B cell (primary cell): ENCODE data around the gene DLG2. TPM values are rescaled to one million over a fixed set of nuclear protein-coding genes. Genes with fewer than 3 reads are reported as not detected.

Experiments used
- ATAC-seq: fragments of 200-7000 bp; cut with Tn5 transposase; one replicate; pipeline ENCODE4 v1.10.0; 2021; ENCODE audit warnings: low read depth, mild to moderate bottlenecking, moderate number of reproducible peaks, moderate library complexity
- CTCF ChIA-PET: fragments of 350-600 bp; sonication (Branson Sonifier 250); formaldehyde crosslinking; loops from one replicate; lab custom pipeline; 2021; ENCODE audit warnings: antibody characterized with exemption, inconsistent platforms; lab: Charles Lee
- POLR2A ChIA-PET: fragments of 350-600 bp; sonication (Branson Sonifier 250); formaldehyde crosslinking; loops from one replicate; lab custom pipeline; 2021; ENCODE audit warnings: antibody characterized with exemption; lab: Charles Lee
- DNase-seq: peaks from one replicate; pipeline ENCODE4 v3.0.0; 2013
- H2AFZ ChIP-seq: 2 replicates; pipeline ENCODE4 v1.6.1; 2012; ENCODE audit warnings: mild to moderate bottlenecking, low read depth, low read length; ENCODE audit not compliant: insufficient read depth, poor library complexity, severe bottlenecking
- H3K27ac ChIP-seq, 2 donors: 1 replicate in 1 of 2; 2 replicates in 1 of 2; pipeline ENCODE4 v1.5.1; 2012 to 2013; ENCODE audit warnings: low read length in 2 of 2, mild to moderate bottlenecking in 2 of 2, moderate library complexity in 1 of 2
- H3K27me3 ChIP-seq, 4 experiments: fragments of 200-600 bp in 1 of 4; sonication (generic) in 1 of 4; replicated peaks in 1 of 4; 1 replicate in 2 of 4; 2 replicates in 2 of 4; pipeline versions ENCODE4 v1.6.1 to v1.7.0; 2013 to 2016; ENCODE audit warnings: low read length in 3 of 4, mild to moderate bottlenecking in 2 of 4, mixed read lengths in 1 of 4, moderate library complexity in 1 of 4; ENCODE audit not compliant: insufficient read depth in 4 of 4, control insufficient read depth in 3 of 4; ENCODE audit errors: control extremely low read depth in 1 of 4
- H3K36me3 ChIP-seq, 2 experiments: replicated peaks in 1 of 2; 1 replicate in 1 of 2; 2 replicates in 1 of 2; pipeline versions ENCODE4 v1.6.1 to v1.7.1; 2013; ENCODE audit warnings: low read length in 1 of 2; ENCODE audit not compliant: insufficient read depth in 2 of 2, control insufficient read depth in 1 of 2; ENCODE audit errors: control extremely low read depth in 1 of 2, extremely low read depth in 1 of 2
- H3K4me1 ChIP-seq, 2 donors: fragments of 200-600 bp in 1 of 2; sonication (generic) in 1 of 2; 1 replicate in 1 of 2; 2 replicates in 1 of 2; pipeline versions ENCODE4 v1.5.1 to v1.6.1; 2013 to 2017; ENCODE audit warnings: low read length in 2 of 2; ENCODE audit not compliant: control insufficient read depth in 2 of 2, insufficient read depth in 2 of 2
- H3K4me2 ChIP-seq: replicated peaks from 2 replicates; pipeline ENCODE3; 2012; ENCODE audit warnings: mild to moderate bottlenecking, low read depth, low read length; ENCODE audit not compliant: poor library complexity, severe bottlenecking
- H3K4me3 ChIP-seq, 5 experiments: fragments of 200-600 bp in 1 of 5; sonication (generic) in 1 of 5; 1 replicate in 3 of 5; 2 replicates in 2 of 5; pipeline versions ENCODE4 v1.5.1 to v1.7.0; 2011 to 2016; ENCODE audit warnings: low read length in 4 of 5, mild to moderate bottlenecking in 4 of 5, low read depth in 2 of 5, control low read depth in 1 of 5, moderate library complexity in 1 of 5; ENCODE audit not compliant: insufficient read depth in 1 of 5; ENCODE audit errors: control extremely low read depth in 1 of 5, extremely low read depth in 1 of 5
- H3K79me2 ChIP-seq: fragments of 200-600 bp; sonication (generic); one replicate; pipeline ENCODE4 v1.6.0; 2016; ENCODE audit warnings: low read length; ENCODE audit not compliant: control insufficient read depth, insufficient read depth
- H3K9ac ChIP-seq: fragments of 200-600 bp; sonication (generic); 2 replicates; pipeline ENCODE4 v1.6.1; 2017; ENCODE audit warnings: mild to moderate bottlenecking, low read length, moderate library complexity
- H3K9me3 ChIP-seq, 3 donors: one replicate each; pipeline versions ENCODE4 v1.6.1 to v1.7.1; 2013; ENCODE audit warnings: low read length in 2 of 3; ENCODE audit not compliant: control insufficient read depth in 2 of 3, insufficient read depth in 1 of 3; ENCODE audit errors: control extremely low read depth in 1 of 3
- H4K20me1 ChIP-seq: 2 replicates; pipeline ENCODE4 v1.6.0; 2012; ENCODE audit warnings: mild to moderate bottlenecking, low read length; ENCODE audit not compliant: insufficient read depth, control insufficient read depth, poor library complexity, severe bottlenecking
- H3K27ac Mint-ChIP-seq: one replicate; pipeline ENCODE4 v1.8.0; 2021; ENCODE audit warnings: mixed read lengths
- H3K27me3 Mint-ChIP-seq: one replicate; pipeline ENCODE4 v1.8.0; 2021; ENCODE audit warnings: mixed read lengths
- H3K4me1 Mint-ChIP-seq: one replicate; pipeline ENCODE4 v1.8.0; 2021; ENCODE audit warnings: mixed read lengths
- H3K4me3 Mint-ChIP-seq: one replicate; pipeline ENCODE4 v1.8.0; 2021; ENCODE audit warnings: mixed read lengths
- H3K9me3 Mint-ChIP-seq: one replicate; pipeline ENCODE4 v1.8.0; 2022; ENCODE audit warnings: mixed read lengths; ENCODE audit not compliant: insufficient read depth
- EZH2 ChIP-seq: IDR thresholded peaks from 2 replicates; pipeline ENCODE4 v1.6.1; 2012; ENCODE audit warnings: borderline replicate concordance, low read depth, mild to moderate bottlenecking, moderate library complexity, low read length; ENCODE audit not compliant: insufficient read depth, poor library complexity, severe bottlenecking
- WGBS: methylation state at CpG from one replicate; pipeline ENCODE4 v1.1.5; 2013; ENCODE audit warnings: missing lambda C conversion rate; ENCODE audit not compliant: insufficient coverage; 5-methylcytosine and 5-hydroxymethylcytosine counted together
- intact Hi-C: fragments of 100-400 bp; cut with micrococcal nuclease; formaldehyde crosslinking; loops from one replicate; pipeline ENCODE4 v1.10.0; 2022
- polyA plus RNA-seq: library from polyadenylated mRNA; depleted of rRNA; stranded (reverse); fragments of >200 nt; gene quantifications from 2 replicates; pipeline ENCODE4 v1.2.3, GENCODE V29; 2012
- total RNA-seq, 2 donors: library from RNA; stranded (reverse); fragments of 120-200 nt in 1 of 2; gene quantifications; 1 replicate in 1 of 2; 2 replicates in 1 of 2; pipeline versions ENCODE4 v1.2.3 to v1.2.4, GENCODE V29; 2013 to 2022
- TF ChIP-seq, protein P1 (sequence below): fragments of 200-600 bp; IDR thresholded peaks from one replicate; pipeline ENCODE4 v1.8.0; 2022; ENCODE audit warnings: antibody characterized with exemption, mild to moderate bottlenecking

The DLG2 gene
- total and polyA plus RNA-seq, 2 donors (not counting 1 experiment from before 2014, with no cell fraction given) = 0.54 to 5.4 TPM

DNA sequence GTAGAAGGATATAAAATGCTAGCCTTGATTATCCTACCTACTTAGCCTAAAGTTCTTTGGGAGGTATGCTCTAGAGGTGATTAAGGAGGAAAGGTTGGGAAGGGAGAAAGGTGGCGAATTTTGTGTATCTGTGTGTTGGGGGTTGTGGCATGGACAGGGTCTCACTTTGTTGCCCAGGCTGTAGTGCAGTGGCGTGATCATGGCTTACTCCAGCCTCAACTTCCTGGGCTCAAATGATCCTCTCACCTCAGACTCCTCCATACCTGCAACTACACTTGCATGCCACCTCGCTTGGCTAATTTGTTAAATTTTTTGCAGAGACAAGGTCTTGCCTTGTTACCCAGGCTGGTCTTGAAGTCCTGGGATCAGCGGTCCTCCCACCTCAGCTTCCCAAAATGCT is 1094.8 kb downstream of the DLG2 start:
- no peak overlapping the region for H2AFZ ChIP-seq
- H3K4me3 Mint-ChIP-seq = no peak overlapping the region
- H3K4me2 ChIP-seq = no peak overlapping the region
- no peaks in the 10 kb centered on the region for H3K9me3 Mint-ChIP-seq
- H3K36me3 ChIP-seq = no peaks in the 10 kb centered on the region
- intact Hi-C loops = no loop called here
- no peaks in the 10 kb centered on the region for H3K9me3 ChIP-seq
- POLR2A ChIA-PET = no interaction called here
- H3K79me2 ChIP-seq = no peaks in the 10 kb centered on the region
- WGBS = 93% methylated on average over 3 of the region's 4 CpGs
- H3K4me1 Mint-ChIP-seq = peaks cover 9% of the 10 kb centered on the region
- DNase-seq (no peak), ATAC-seq (no peak)
- CTCF ChIA-PET = no interaction called here
- TF ChIP-seq, protein P1, sequence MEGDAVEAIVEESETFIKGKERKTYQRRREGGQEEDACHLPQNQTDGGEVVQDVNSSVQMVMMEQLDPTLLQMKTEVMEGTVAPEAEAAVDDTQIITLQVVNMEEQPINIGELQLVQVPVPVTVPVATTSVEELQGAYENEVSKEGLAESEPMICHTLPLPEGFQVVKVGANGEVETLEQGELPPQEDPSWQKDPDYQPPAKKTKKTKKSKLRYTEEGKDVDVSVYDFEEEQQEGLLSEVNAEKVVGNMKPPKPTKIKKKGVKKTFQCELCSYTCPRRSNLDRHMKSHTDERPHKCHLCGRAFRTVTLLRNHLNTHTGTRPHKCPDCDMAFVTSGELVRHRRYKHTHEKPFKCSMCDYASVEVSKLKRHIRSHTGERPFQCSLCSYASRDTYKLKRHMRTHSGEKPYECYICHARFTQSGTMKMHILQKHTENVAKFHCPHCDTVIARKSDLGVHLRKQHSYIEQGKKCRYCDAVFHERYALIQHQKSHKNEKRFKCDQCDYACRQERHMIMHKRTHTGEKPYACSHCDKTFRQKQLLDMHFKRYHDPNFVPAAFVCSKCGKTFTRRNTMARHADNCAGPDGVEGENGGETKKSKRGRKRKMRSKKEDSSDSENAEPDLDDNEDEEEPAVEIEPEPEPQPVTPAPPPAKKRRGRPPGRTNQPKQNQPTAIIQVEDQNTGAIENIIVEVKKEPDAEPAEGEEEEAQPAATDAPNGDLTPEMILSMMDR = no peak
- no peak for TF ChIP-seq EZH2
- peaks cover 0 to 3% (median 2%) of the 10 kb centered on the region in 4 experiments for H3K27me3 ChIP-seq
- no peaks in the 10 kb centered on the region for H3K4me1 ChIP-seq
- no peak overlapping the region for H3K4me3 ChIP-seq
- H3K27me3 Mint-ChIP-seq = peaks cover 34% of the 10 kb centered on the region
- H3K9ac ChIP-seq = no peak overlapping the region
- H3K27ac Mint-ChIP-seq = no peak overlapping the region
- H3K27ac ChIP-seq = no peak overlapping the region
- no peaks in the 10 kb centered on the region for H4K20me1 ChIP-seq

DNA sequence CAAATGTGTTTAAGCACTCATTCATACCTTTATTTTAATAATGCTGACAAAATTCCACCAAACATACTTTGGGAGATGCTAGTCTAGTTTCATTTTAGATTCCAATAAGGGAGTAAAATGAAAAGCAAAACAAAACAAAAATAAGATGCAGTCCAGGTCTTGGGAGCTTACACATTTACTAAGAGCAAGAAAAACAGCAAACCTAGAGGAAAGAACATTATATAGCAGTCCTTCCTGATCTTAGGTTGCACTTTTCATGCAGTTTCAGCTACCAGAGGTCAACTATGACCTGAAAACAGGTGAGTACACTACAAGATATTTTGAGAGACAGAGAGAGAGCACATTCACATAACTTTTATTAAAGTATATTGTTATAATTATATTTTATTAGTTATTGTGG is 1100.9 kb downstream of the DLG2 start:
- no peak overlapping the region for H2AFZ ChIP-seq
- H3K9me3 ChIP-seq = no peaks in the 10 kb centered on the region
- ChIA-PET CTCF (no interaction called here), POLR2A (no interaction called here)
- H3K27me3 ChIP-seq = peaks cover 0 to 3% (median 0%) of the 10 kb centered on the region in 4 experiments
- ATAC-seq (no peak), DNase-seq (no peak)
- H3K27ac Mint-ChIP-seq = no peak overlapping the region
- intact Hi-C loops = no loop called here
- H3K27ac ChIP-seq = no peak overlapping the region
- H3K36me3 ChIP-seq = no peaks in the 10 kb centered on the region
- H3K4me1 Mint-ChIP-seq = peaks cover 9% of the 10 kb centered on the region
- no peaks in the 10 kb centered on the region for H3K79me2 ChIP-seq
- H3K9ac ChIP-seq = no peak overlapping the region
- H3K4me1 ChIP-seq = no peaks in the 10 kb centered on the region
- no peak overlapping the region for H3K4me3 ChIP-seq
- no peaks in the 10 kb centered on the region for H3K9me3 Mint-ChIP-seq
- H3K4me2 ChIP-seq = no peak overlapping the region
- H3K4me3 Mint-ChIP-seq = no peak overlapping the region
- no peaks in the 10 kb centered on the region for H4K20me1 ChIP-seq
- H3K27me3 Mint-ChIP-seq = peaks cover 29% of the 10 kb centered on the region
- no peak for TF ChIP-seq EZH2
- TF ChIP-seq, protein P1 = no peak
